Fibroblast of the aortic adventitia (primary cell): ENCODE measurements around the gene IL1RAPL2. TPM values are rescaled to one million over a fixed set of nuclear protein-coding genes. Genes with fewer than 3 reads are reported as not detected.

Source experiments
- DNase-seq: peaks from one replicate; pipeline ENCODE4 v3.0.0-alpha.2; 2010; ENCODE audit warnings: low read depth
- H3K4me3 ChIP-seq: 2 replicates; pipeline ENCODE4 v1.5.1; 2011; ENCODE audit warnings: low read depth, mild to moderate bottlenecking, control low read depth, low read length, moderate library complexity
- total RNA-seq: library from RNA; depleted of rRNA; stranded (reverse); fragments of >200 nt; gene quantifications from 2 replicates; pipeline ENCODE4 v1.2.3, GENCODE V29; 2012; ENCODE audit warnings: low replicate concordance
- TF ChIP-seq, protein P1 (sequence below): IDR thresholded peaks from 2 replicates; pipeline ENCODE4 v1.5.1; 2011; ENCODE audit warnings: mild to moderate bottlenecking, low read length, control low read depth, inconsistent platforms; ENCODE audit not compliant: insufficient read depth

The IL1RAPL2 gene
- total RNA-seq, 1 donor: 0.27 TPM

DNA sequence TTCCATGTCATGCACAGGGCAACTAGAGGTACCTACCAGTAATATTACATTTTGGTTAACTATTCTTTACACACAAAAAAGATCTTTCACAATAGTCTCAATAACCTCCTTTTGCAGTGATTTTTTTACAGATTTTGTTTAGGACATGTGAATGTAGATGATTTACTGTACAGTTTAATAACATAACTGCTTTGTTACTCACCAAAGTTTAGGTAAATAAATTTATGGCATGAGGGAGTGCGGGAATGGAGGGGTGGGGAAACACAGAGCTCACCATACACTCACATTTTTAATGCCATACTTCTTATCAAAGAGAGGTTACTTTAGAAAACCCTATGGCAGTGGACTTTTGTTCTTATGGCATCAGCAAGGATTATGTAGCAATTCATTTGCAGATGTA, 747.6 kb downstream of the IL1RAPL2 start:
- TF ChIP-seq, protein P1, sequence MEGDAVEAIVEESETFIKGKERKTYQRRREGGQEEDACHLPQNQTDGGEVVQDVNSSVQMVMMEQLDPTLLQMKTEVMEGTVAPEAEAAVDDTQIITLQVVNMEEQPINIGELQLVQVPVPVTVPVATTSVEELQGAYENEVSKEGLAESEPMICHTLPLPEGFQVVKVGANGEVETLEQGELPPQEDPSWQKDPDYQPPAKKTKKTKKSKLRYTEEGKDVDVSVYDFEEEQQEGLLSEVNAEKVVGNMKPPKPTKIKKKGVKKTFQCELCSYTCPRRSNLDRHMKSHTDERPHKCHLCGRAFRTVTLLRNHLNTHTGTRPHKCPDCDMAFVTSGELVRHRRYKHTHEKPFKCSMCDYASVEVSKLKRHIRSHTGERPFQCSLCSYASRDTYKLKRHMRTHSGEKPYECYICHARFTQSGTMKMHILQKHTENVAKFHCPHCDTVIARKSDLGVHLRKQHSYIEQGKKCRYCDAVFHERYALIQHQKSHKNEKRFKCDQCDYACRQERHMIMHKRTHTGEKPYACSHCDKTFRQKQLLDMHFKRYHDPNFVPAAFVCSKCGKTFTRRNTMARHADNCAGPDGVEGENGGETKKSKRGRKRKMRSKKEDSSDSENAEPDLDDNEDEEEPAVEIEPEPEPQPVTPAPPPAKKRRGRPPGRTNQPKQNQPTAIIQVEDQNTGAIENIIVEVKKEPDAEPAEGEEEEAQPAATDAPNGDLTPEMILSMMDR: no peak
- H3K4me3 ChIP-seq: no peak overlapping the region
- peak; percentile 7 for DNase-seq

DNA sequence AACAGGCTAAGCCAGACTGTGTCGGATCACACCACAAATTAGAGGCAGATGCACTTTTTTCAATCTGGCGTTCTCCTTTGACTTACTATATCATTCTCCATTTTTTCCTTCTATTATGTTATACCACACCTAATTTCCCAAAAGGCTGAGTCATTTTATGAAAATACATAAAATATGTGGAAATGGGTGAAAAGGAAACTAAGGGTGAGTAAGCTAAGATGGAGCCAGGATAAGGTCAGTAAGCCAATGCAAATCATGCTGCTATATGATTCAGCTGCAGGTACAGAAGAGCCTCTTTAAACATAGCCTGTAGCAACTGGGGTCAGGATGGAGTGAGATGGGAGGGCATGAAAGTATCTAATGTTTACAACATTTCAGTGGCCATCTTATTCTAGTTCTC, 748.5 kb downstream of the IL1RAPL2 start:
- TF ChIP-seq, protein P1: no peak
- DNase-seq: peak; percentile 60

DNA sequence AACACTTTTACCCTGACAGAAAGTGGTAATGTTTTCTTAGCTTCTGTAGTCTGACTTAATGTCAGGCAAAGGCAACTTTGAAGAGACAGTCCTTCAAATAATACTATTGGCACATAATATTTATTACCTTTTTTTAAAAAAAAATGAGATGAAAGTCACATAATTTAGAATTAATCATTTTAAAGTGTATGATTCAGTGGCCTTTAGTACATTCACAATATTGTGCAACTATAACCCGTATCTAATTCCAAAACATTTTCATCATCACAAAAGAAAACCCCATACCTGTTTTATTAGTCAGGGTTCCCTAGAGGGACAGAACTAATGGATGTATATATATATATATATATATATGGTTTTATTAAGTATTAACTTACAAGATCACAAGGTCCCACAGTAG, 749.2 kb downstream of the IL1RAPL2 start:
- TF ChIP-seq, protein P1: no peak
- no peak overlapping the region for H3K4me3 ChIP-seq
- peak; percentile 46 for DNase-seq

More for the DNA sequence above, 748.5 kb downstream of the IL1RAPL2 start:
- no peak overlapping the region for H3K4me3 ChIP-seq

DNA sequence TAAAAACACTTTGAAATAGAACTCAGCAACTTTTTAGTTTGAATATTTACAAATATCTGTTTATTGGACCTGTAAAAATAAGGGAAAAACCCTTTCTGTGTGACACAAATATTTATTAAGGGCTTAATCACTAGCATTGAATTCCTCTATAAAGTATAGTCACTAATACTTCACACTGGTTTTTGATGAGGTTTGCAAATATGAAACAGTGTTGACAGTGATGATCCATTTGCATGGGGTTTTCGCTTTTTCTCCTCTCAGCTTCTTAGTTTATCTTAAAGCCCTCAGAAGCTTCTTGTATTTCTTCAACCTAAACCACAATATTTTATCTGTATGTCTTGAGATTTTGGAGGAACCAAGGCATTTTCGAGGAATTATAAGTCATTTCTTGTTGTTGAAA, 751.1 kb downstream of the IL1RAPL2 start:
- no peak for DNase-seq

DNA sequence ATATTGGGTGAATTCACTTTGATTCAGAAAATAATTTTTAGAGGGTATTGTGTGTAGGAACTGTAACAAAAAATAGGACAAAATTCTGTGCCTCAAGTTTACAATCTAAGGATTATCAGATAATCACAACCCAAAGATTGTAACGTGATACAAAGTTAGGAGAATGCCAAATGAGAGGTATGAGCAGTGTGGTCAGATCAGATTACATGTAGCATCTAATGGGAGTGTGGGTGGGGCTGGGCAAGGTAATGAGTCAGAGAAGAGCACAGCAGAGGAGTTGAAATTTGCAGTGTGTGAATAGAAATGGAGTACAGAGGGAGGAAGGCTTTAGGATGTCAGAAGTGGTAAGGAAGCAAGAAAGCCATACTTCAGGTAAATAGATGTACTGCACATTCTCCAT, 757.9 kb downstream of the IL1RAPL2 start:
- TF ChIP-seq, protein P1: no peak
- H3K4me3 ChIP-seq: no peak overlapping the region
- peak; percentile 61 for DNase-seq

More for the DNA sequence above, 751.1 kb downstream of the IL1RAPL2 start:
- TF ChIP-seq, protein P1: no peak
- H3K4me3 ChIP-seq: no peak overlapping the region

DNA sequence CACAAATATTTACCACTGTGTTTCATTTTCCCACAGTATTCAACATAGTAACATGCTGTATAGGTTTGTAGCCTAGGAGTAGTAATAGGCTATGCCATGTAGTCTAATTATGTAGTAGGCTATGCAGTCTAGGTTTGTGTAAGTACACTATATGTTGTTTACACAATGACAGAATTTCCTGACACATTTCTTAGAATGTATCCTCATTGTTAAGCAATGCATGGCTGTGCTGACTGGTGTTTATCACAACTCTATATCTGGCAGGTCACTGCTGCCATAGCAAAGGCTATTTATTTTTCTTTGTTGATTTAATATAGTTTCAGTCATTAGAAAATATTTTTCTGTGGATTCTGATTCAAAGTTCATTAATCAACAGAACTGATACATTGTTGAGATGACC, 762.8 kb downstream of the IL1RAPL2 start:
- TF ChIP-seq, protein P1: no peak
- DNase-seq: no peak
- H3K4me3 ChIP-seq: no peak overlapping the region

DNA sequence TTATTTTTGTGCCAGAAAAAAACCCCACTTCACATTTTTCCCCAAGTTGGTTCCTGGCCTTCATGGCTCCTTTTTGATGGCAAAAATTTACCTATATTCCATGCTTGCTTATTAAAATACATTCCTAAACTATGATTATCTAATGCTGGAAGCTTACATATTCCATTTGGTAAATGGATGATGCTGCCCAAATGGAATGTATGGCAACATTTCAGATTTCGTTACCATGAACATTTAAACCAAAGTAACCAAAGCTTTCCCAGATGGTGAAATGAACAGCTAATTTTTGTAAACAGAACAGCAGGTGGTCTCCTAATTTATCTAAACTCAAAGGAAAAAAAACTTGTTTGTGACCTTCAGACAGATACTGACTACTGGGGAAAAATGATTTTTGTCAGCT, 765.2 kb downstream of the IL1RAPL2 start:
- TF ChIP-seq, protein P1: no peak
- H3K4me3 ChIP-seq: no peak overlapping the region
- peak; percentile 71 for DNase-seq
